HG03064 (cell line): ENCODE measurements around the gene IGSF9B.

Experiments used
- ATAC-seq: cut with Tn5 transposase; IDR thresholded peaks from one replicate; pipeline ENCODE4 v1.9.1; 2021; ENCODE audit warnings: low read depth; ENCODE audit not compliant: unreplicated experiment

IGSF9B gene

GRCh38 chr11:133886029-133886428 is 70.7 kb downstream of the IGSF9B start:
- no peak for ATAC-seq

GRCh38 chr11:133872160-133872559 is 84.6 kb downstream of the IGSF9B start:
- no peak for ATAC-seq

GRCh38 chr11:133867456-133867855 is 89.3 kb downstream of the IGSF9B start:
- no peak for ATAC-seq

GRCh38 chr11:133865466-133865865 is 91.3 kb downstream of the IGSF9B start:
- ATAC-seq = no peak

- no peak for ATAC-seq
These were observed 92.0 kb downstream of the IGSF9B start for GRCh38 chr11:133864756-133865155.

- no peak for ATAC-seq
These were observed 96.6 kb downstream of the IGSF9B start for GRCh38 chr11:133860151-133860550.
